Right lobe of liver (tissue), 4 donors: ENCODE measurements around the gene TENM4.

Source experiments
- CTCF ChIP-seq, 4 donors: fragments of 200-600 bp in 3 of 4; fragments of 450-650 bp in 1 of 4; IDR thresholded peaks; one replicate each; pipeline versions ENCODE4 v1.5.1 to v1.8.0; 2016 to 2022; ENCODE audit warnings: antibody characterized with exemption in 4 of 4, mild to moderate bottlenecking in 2 of 4
- POLR2A ChIP-seq: fragments of 450-650 bp; IDR thresholded peaks from one replicate; pipeline ENCODE4 v1.6.1; 2017; ENCODE audit warnings: antibody characterized with exemption, mild to moderate bottlenecking
- donor health status: DM: no; HTN: no; CAD: no.
- donor health status: DM: no; HTN: no; CAD: no.
- donor health status: DM: no; HTN: yes; CAD: no.

GRCh38 chr11:78929207-78929905, 511.5 kb downstream of the TENM4 start:
- TF ChIP-seq CTCF (IDR thresholded peaks at IDR 0.05): no peak
- no peak for TF ChIP-seq POLR2A
